ENCODE data around the gene PACSIN2.

The PACSIN2 gene

DNA sequence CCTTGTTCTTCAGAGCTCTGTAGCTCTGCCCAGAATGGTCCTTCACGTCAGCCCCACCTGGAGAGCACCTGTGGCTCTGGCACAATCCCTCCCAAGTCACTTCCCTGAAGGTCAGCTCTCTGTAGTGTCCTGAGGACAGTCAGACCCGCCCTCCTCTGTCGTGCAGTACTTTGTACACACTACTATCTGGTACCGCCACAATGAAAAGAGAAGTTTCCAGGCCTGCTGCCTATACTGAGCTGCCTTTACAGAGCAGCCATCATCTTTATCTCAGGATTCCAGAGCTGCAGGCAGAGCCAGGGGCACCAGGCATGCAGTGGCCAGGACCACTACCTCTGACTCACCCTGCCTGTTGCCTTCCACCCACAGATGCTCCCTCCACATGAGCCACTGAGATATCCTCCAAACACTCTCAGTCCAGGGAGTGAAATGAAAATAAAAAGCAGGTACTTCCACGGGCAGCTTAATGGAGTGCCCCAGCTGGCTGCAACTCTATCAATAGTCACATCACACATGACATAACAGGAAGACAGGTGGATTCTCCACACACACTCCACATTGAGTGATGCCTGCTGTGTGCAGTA is 7.3 kb downstream of the PACSIN2 start:
- Histone ChIP-seq H3K4ac (ENCODE audit: low read depth in 1 of 2, low read length in 2 of 2) (peak overlapping the region in 1 of 2 experiments; percentile 42), H2AFZ (ENCODE audit: low read depth, low read length) (no peak overlapping the region), H3K9ac (ENCODE audit: low read length) (no peak overlapping the region), H3K23ac (ENCODE audit: low read length in 2 of 2) (no peak overlapping the region), H2BK15ac (ENCODE audit: low read depth, poor library complexity, severe bottlenecking) (no peak overlapping the region), H3K27me3 (ENCODE audit: control insufficient read depth in 1 of 2, insufficient read depth in 1 of 2, low read length in 2 of 2) (no peaks in the 10 kb centered on the region), H3K18ac (ENCODE audit: low read depth in 1 of 2, low read length in 2 of 2) (peak overlapping the region in 1 of 2 experiments; percentile 85), H2AK5ac (ENCODE audit: low read length, severe bottlenecking) (peak overlapping the region; percentile 23), H2BK5ac (ENCODE audit: low read depth, low read length, poor library complexity, severe bottlenecking) (no peak overlapping the region), H3K9me3 (ENCODE audit: control insufficient read depth, low read length) (no peaks in the 10 kb centered on the region), H3K4me1 (ENCODE audit: control insufficient read depth, insufficient read depth, low read depth, low read length) (peaks cover 22% of the 10 kb centered on the region), H3K36me3 (ENCODE audit: control insufficient read depth in 1 of 2, insufficient read depth in 2 of 2, low read depth in 1 of 2, low read length in 2 of 2) (no peaks in the 10 kb centered on the region), H2BK12ac (ENCODE audit: low read length in 2 of 2) (peak overlapping the region; percentile 7 to 92), H3K27ac (ENCODE audit: low read length, poor library complexity, severe bottlenecking) (peak overlapping the region; percentile 33), H3K4me3 (ENCODE audit: insufficient read depth in 1 of 2, low read depth in 1 of 2, low read length in 2 of 2) (peak overlapping the region in 1 of 2 experiments; percentile 5), H3K79me1 (replicated peaks; ENCODE audit: low read length, poor library complexity, severe bottlenecking) (no peaks in the 10 kb centered on the region), H4K91ac (ENCODE audit: low read length) (peak overlapping the region; percentile 18), H3K14ac (ENCODE audit: low read length in 2 of 2) (peak overlapping the region in 1 of 2 experiments; percentile 83), H3K4me2 (ENCODE audit: low read length, poor library complexity, severe bottlenecking) (no peak overlapping the region), H2BK120ac (ENCODE audit: low read depth, low read length) (no peak overlapping the region), H4K8ac (ENCODE audit: low read length) (peak overlapping the region; percentile 30)
- 75% methylated on average over 5 of the region's 5 CpGs for WGBS
- peak; percentile 67 for DNase-seq

DNA sequence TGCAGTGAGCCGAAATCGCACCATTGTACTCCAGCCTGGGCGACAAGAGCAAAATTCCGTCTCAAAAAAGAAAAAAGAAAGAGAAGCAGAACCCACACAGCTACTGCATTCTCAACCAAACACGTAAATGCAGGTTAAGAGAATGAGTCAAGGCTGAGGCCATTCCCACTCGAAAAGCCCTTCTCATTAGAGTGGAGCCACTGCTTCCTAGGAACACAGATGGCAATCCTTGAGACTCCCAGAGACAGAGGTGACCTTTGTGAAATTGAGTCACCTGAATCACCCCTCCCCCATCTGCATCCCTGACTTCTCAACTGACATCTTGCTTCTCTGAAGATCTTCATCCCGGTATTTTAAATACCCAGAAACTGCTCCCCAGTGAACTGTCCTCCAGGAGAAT is 8.2 kb downstream of the PACSIN2 start:
- no peak overlapping the region for H2AFZ ChIP-seq (ENCODE audit: low read depth, low read length)
- no peaks in the 10 kb centered on the region for H3K79me1 ChIP-seq (replicated peaks; ENCODE audit: low read length, poor library complexity, severe bottlenecking)
- H3K4me3 ChIP-seq (ENCODE audit: insufficient read depth in 1 of 2, low read depth in 1 of 2, low read length in 2 of 2) = no peak overlapping the region
- no peak overlapping the region for H2BK5ac ChIP-seq (ENCODE audit: low read depth, low read length, poor library complexity, severe bottlenecking)
- H3K27ac ChIP-seq (ENCODE audit: low read length, poor library complexity, severe bottlenecking) = no peak overlapping the region
- H3K4ac ChIP-seq (ENCODE audit: low read depth in 1 of 2, low read length in 2 of 2) = peak overlapping the region in 1 of 2 experiments; percentile 26
- H3K27me3 ChIP-seq (ENCODE audit: control insufficient read depth in 1 of 2, insufficient read depth in 1 of 2, low read length in 2 of 2) = no peaks in the 10 kb centered on the region
- H2BK120ac ChIP-seq (ENCODE audit: low read depth, low read length) = no peak overlapping the region
- no peak overlapping the region for H2BK12ac ChIP-seq (ENCODE audit: low read length in 2 of 2)
- no peak overlapping the region for H3K4me2 ChIP-seq (ENCODE audit: low read length, poor library complexity, severe bottlenecking)
- WGBS = 89% methylated on average over 7 of the region's 7 CpGs
- no peak overlapping the region for H3K23ac ChIP-seq (ENCODE audit: low read length in 2 of 2)
- H3K36me3 ChIP-seq (ENCODE audit: control insufficient read depth in 1 of 2, insufficient read depth in 2 of 2, low read depth in 1 of 2, low read length in 2 of 2) = no peaks in the 10 kb centered on the region
- no peak overlapping the region for H3K18ac ChIP-seq (ENCODE audit: low read depth in 1 of 2, low read length in 2 of 2)
- no peak overlapping the region for H4K8ac ChIP-seq (ENCODE audit: low read length)
- no peak overlapping the region for H2BK15ac ChIP-seq (ENCODE audit: low read depth, poor library complexity, severe bottlenecking)
- H3K9ac ChIP-seq (ENCODE audit: low read length) = no peak overlapping the region
- H3K4me1 ChIP-seq (ENCODE audit: control insufficient read depth, insufficient read depth, low read depth, low read length) = peaks cover 26% of the 10 kb centered on the region
- H4K91ac ChIP-seq (ENCODE audit: low read length) = no peak overlapping the region
- DNase-seq = no peak
- no peaks in the 10 kb centered on the region for H3K9me3 ChIP-seq (ENCODE audit: control insufficient read depth, low read length)
- no peak overlapping the region for H2AK5ac ChIP-seq (ENCODE audit: low read length, severe bottlenecking)
- no peak overlapping the region for H3K14ac ChIP-seq (ENCODE audit: low read length in 2 of 2)

DNA sequence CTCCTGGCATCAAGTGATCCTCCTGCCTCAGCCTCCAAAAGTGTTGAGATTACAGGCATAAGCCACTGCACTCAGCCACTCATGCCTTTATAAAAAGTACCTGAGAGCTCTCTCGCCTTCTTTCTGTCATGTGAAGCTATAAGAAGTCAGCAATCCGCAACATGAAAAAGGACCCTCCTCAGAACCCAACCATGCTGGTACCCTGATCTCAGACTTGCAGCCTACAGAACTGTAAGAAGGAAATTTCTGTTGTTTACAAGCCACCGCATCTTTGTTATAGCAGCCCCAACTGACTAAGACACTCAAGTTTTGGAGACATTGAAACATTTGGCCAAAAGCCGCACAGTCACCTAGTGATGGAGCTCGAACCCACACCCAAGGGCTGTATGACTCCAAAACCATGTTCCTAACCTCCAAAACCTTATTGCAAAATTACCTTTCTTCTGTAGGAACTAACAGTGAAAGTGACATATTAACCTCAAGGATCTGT is 8.9 kb downstream of the PACSIN2 start:
- H3K4me1 ChIP-seq (ENCODE audit: control insufficient read depth, insufficient read depth, low read depth, low read length) = peaks cover 33% of the 10 kb centered on the region
- no peak overlapping the region for H3K9ac ChIP-seq (ENCODE audit: low read length)
- no peak overlapping the region for H3K4me2 ChIP-seq (ENCODE audit: low read length, poor library complexity, severe bottlenecking)
- no peak overlapping the region for H3K4ac ChIP-seq (ENCODE audit: low read depth in 1 of 2, low read length in 2 of 2)
- H3K14ac ChIP-seq (ENCODE audit: low read length in 2 of 2) = no peak overlapping the region
- H2BK120ac ChIP-seq (ENCODE audit: low read depth, low read length) = no peak overlapping the region
- no peak overlapping the region for H3K27ac ChIP-seq (ENCODE audit: low read length, poor library complexity, severe bottlenecking)
- H3K18ac ChIP-seq (ENCODE audit: low read depth in 1 of 2, low read length in 2 of 2) = no peak overlapping the region
- H2AFZ ChIP-seq (ENCODE audit: low read depth, low read length) = no peak overlapping the region
- no peak overlapping the region for H4K91ac ChIP-seq (ENCODE audit: low read length)
- no peaks in the 10 kb centered on the region for H3K9me3 ChIP-seq (ENCODE audit: control insufficient read depth, low read length)
- H4K8ac ChIP-seq (ENCODE audit: low read length) = peak overlapping the region; percentile 20
- H2BK15ac ChIP-seq (ENCODE audit: low read depth, poor library complexity, severe bottlenecking) = no peak overlapping the region
- H3K36me3 ChIP-seq (ENCODE audit: control insufficient read depth in 1 of 2, insufficient read depth in 2 of 2, low read depth in 1 of 2, low read length in 2 of 2) = no peaks in the 10 kb centered on the region
- no peak overlapping the region for H3K4me3 ChIP-seq (ENCODE audit: insufficient read depth in 1 of 2, low read depth in 1 of 2, low read length in 2 of 2)
- no peak overlapping the region for H2BK5ac ChIP-seq (ENCODE audit: low read depth, low read length, poor library complexity, severe bottlenecking)
- no peak overlapping the region for H2BK12ac ChIP-seq (ENCODE audit: low read length in 2 of 2)
- no peaks in the 10 kb centered on the region for H3K79me1 ChIP-seq (replicated peaks; ENCODE audit: low read length, poor library complexity, severe bottlenecking)
- peak overlapping the region; percentile 22 for H2AK5ac ChIP-seq (ENCODE audit: low read length, severe bottlenecking)
- no peak for DNase-seq
- no peak overlapping the region for H3K23ac ChIP-seq (ENCODE audit: low read length in 2 of 2)
- 99% methylated on average over 5 of the region's 5 CpGs for WGBS
- H3K27me3 ChIP-seq (ENCODE audit: control insufficient read depth in 1 of 2, insufficient read depth in 1 of 2, low read length in 2 of 2) = no peaks in the 10 kb centered on the region

DNA sequence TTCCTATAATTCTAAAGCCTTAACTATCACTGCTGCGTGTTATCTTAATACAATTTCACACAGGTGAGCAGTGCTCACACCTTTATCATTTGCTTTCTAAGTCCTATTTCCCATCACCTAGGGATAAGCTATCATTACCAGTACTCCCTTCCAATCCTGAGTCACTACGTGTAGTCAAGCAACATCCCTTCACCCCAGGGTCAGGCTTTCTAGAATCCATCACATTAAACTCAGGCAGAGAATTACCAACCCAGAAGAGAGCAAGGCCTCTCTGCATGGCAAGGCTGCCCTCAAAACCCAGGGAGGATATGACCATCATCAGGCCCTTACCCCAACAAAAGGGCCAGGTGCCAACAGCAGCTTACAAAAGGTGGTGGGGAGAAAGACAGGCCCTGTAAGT is 9.8 kb downstream of the PACSIN2 start:
- Histone ChIP-seq H2BK12ac (ENCODE audit: low read length in 2 of 2) (peak overlapping the region in 1 of 2 experiments; percentile 83), H4K91ac (ENCODE audit: low read length) (no peak overlapping the region), H3K4me2 (ENCODE audit: low read length, poor library complexity, severe bottlenecking) (no peak overlapping the region), H3K23ac (ENCODE audit: low read length in 2 of 2) (peak overlapping the region in 1 of 2 experiments; percentile 14), H3K79me1 (replicated peaks; ENCODE audit: low read length, poor library complexity, severe bottlenecking) (no peaks in the 10 kb centered on the region), H3K9ac (ENCODE audit: low read length) (peak overlapping the region; percentile 49), H3K36me3 (ENCODE audit: control insufficient read depth in 1 of 2, insufficient read depth in 2 of 2, low read depth in 1 of 2, low read length in 2 of 2) (no peaks in the 10 kb centered on the region), H4K8ac (ENCODE audit: low read length) (no peak overlapping the region), H3K14ac (ENCODE audit: low read length in 2 of 2) (no peak overlapping the region), H2BK5ac (ENCODE audit: low read depth, low read length, poor library complexity, severe bottlenecking) (no peak overlapping the region), H2BK15ac (ENCODE audit: low read depth, poor library complexity, severe bottlenecking) (no peak overlapping the region), H3K27me3 (ENCODE audit: control insufficient read depth in 1 of 2, insufficient read depth in 1 of 2, low read length in 2 of 2) (no peaks in the 10 kb centered on the region), H2AFZ (ENCODE audit: low read depth, low read length) (no peak overlapping the region), H2BK120ac (ENCODE audit: low read depth, low read length) (no peak overlapping the region), H3K27ac (ENCODE audit: low read length, poor library complexity, severe bottlenecking) (no peak overlapping the region), H3K9me3 (ENCODE audit: control insufficient read depth, low read length) (no peaks in the 10 kb centered on the region), H2AK5ac (ENCODE audit: low read length, severe bottlenecking) (peak overlapping the region; percentile 16), H3K4me3 (ENCODE audit: insufficient read depth in 1 of 2, low read depth in 1 of 2, low read length in 2 of 2) (no peak overlapping the region), H3K4ac (ENCODE audit: low read depth in 1 of 2, low read length in 2 of 2) (no peak overlapping the region), H3K4me1 (ENCODE audit: control insufficient read depth, insufficient read depth, low read depth, low read length) (peaks cover 39% of the 10 kb centered on the region), H3K18ac (ENCODE audit: low read depth in 1 of 2, low read length in 2 of 2) (peak overlapping the region in 1 of 2 experiments; percentile 48)
- 52% methylated on average over 2 of the region's 2 CpGs for WGBS
- peak; percentile 32 for DNase-seq
